Muscle layer of colon (tissue), 2 donors: ENCODE results near the gene LOXL1.

Source experiments
- H3K27ac ChIP-seq: one replicate; pipeline ENCODE4 v1.7.0; 2013; ENCODE audit warnings: low read depth, mild to moderate bottlenecking, low read length, moderate library complexity
- H3K27me3 ChIP-seq, 2 donors: one replicate each; pipeline ENCODE4 v1.7.0; 2013; ENCODE audit warnings: low read length in 2 of 2, mild to moderate bottlenecking in 2 of 2; ENCODE audit not compliant: insufficient read depth in 2 of 2, control insufficient read depth in 1 of 2
- H3K36me3 ChIP-seq: one replicate; pipeline ENCODE4 v1.7.0; 2013; ENCODE audit warnings: mild to moderate bottlenecking, low read length; ENCODE audit not compliant: insufficient read depth
- H3K4me1 ChIP-seq: one replicate; pipeline ENCODE4 v1.7.0; 2013; ENCODE audit warnings: mild to moderate bottlenecking, low read length; ENCODE audit not compliant: insufficient read depth
- H3K4me3 ChIP-seq, 2 donors: one replicate each; pipeline ENCODE4 v1.7.0; 2013; ENCODE audit warnings: low read length in 2 of 2, low read depth in 1 of 2, mild to moderate bottlenecking in 1 of 2, moderate library complexity in 1 of 2
- H3K9ac ChIP-seq: one replicate; pipeline ENCODE4 v1.7.0; 2013; ENCODE audit warnings: low read length
- H3K9me3 ChIP-seq: one replicate; pipeline ENCODE4 v1.7.0; 2013; ENCODE audit warnings: mild to moderate bottlenecking, low read length
- donor health status: abdominal sarcoma.
- donor health status: Adenocarcinoma of cecum.

Gene LOXL1

GRCh38 chr15:73981761-73982221 lies 55.5 kb downstream of the LOXL1 start:
- Histone ChIP-seq H3K4me1 (peaks cover 39% of the 10 kb centered on the region), H3K27me3 (no peaks in the 10 kb centered on the region), H3K36me3 (peaks cover 6% of the 10 kb centered on the region), H3K9me3 (no peaks in the 10 kb centered on the region), H3K4me3 (peak overlapping the region in 1 of 2 donors; percentile 22), H3K27ac (peak overlapping the region; percentile 95), H3K9ac (no peak overlapping the region)

DNA sequence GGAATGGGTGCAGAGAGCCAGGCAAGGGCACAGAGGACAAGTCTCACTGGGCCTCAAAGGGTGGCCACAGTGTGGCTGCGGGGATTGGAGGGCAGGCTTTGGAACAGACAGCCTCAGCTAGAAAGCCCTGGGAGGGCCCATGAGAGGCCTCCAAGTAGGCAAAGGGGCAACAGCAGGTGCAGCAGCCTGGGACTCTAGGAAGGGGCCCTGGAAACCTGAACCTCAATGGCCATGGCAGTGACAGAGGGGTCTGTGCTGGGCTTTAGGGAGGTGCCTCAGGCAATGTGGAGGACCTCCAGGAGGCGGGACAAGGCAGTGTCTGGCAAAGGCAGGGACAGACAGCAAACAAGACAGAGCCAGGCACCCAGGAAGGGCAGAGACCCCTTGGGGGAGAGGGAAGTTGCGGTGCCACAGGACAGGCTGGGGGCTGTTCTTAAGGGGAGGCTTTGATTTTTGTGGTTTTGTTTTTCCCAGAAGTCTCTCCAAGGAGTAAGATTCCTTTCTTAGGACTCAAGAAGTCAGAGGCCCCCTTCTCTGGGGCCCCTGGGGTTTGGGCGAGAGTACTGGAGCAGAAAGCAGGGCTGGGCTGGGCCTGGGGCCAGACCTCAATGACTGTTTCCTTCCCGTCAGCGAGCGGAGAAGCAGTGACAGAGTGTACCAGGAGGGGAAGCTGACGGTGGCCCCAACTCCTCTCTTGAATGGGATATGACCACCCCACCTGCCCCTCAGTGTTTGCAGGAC lies 56.1 kb downstream of the LOXL1 start:
- Histone ChIP-seq H3K9me3 (no peaks in the 10 kb centered on the region), H3K27ac (peak overlapping the region; percentile 95), H3K36me3 (peaks cover 6% of the 10 kb centered on the region), H3K4me1 (peaks cover 39% of the 10 kb centered on the region), H3K27me3 (no peaks in the 10 kb centered on the region), H3K9ac (no peak overlapping the region), H3K4me3 (peak overlapping the region in 1 of 2 donors; percentile 22)

GRCh38 chr15:73983211-73983727 lies 57.0 kb downstream of the LOXL1 start:
- no peak overlapping the region for H3K4me3 ChIP-seq
- H3K4me1 ChIP-seq: peaks cover 39% of the 10 kb centered on the region
- H3K9ac ChIP-seq: no peak overlapping the region
- H3K36me3 ChIP-seq: peaks cover 9% of the 10 kb centered on the region
- no peaks in the 10 kb centered on the region for H3K27me3 ChIP-seq
- no peaks in the 10 kb centered on the region for H3K9me3 ChIP-seq
- peak overlapping the region; percentile 95 for H3K27ac ChIP-seq

DNA sequence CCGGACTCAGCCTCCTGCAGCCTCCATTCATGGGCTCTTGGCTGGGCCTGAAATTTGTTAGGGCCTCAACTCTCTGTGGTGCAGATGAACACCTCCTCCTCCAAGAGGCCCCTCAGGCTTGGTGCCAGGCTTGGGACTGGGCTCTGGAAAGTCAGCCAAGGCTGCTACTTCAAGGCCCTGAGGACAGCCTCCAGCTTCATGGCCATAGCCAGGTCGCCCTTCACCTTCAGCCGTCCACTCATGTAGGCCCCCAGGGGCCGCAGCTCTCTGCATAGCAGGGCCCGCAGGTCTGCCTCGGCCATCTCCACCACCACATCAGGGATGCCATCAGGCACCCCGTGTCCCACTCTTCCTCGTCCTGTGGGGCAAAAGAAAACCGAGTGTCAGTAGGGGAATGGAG lies 57.5 kb downstream of the LOXL1 start:
- H3K27me3 ChIP-seq: no peaks in the 10 kb centered on the region
- H3K9me3 ChIP-seq: no peaks in the 10 kb centered on the region
- peaks cover 39% of the 10 kb centered on the region for H3K4me1 ChIP-seq
- H3K9ac ChIP-seq: no peak overlapping the region
- H3K36me3 ChIP-seq: peaks cover 14% of the 10 kb centered on the region
- peak overlapping the region; percentile 95 for H3K27ac ChIP-seq
- no peak overlapping the region for H3K4me3 ChIP-seq

DNA sequence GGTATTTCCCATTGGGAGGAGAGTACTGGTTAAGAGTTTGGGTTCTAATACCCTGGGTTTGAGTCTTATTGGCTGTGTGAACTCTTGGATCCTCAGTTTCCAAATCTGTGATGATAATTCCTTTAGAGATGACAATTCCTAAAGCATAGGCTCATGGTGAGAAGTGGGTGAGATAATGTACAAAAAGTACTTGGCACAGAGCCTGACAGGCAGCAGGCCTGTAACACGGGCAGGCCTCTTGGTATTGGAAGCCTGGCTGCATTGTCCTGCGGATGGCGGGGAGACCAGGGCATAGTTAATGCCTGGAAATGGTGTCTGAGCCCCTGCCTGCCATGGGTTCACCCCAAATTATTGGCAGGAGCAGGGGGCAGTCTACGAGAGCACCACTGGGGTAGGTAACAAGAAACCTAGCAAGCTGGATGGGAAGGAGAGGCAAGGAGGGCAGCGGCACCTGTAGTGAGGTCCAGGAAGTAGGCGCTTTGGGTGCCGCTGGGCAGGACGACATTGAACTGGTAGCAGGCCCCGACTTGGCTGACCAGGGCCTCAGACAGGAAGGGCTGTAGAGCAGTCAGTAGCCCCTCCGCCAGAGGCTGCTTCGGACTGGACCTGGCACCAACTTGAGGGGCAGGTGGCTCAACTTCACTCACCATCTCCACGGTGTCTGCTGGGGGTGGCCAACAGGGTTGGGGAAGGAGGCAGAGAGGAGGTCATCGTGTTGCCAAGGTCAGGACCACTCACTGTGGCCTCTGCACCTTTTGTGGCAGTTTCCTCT lies 58.1 kb downstream of the LOXL1 start:
- Histone ChIP-seq H3K4me1 (peaks cover 39% of the 10 kb centered on the region), H3K4me3 (no peak overlapping the region), H3K27ac (peak overlapping the region; percentile 95), H3K9me3 (no peaks in the 10 kb centered on the region), H3K36me3 (peaks cover 15% of the 10 kb centered on the region), H3K9ac (no peak overlapping the region), H3K27me3 (no peaks in the 10 kb centered on the region)

GRCh38 chr15:73985101-73985873 lies 59.0 kb downstream of the LOXL1 start:
- Histone ChIP-seq H3K4me1 (peaks cover 45% of the 10 kb centered on the region), H3K27ac (no peak overlapping the region)

GRCh38 chr15:73986055-73986775 lies 60.0 kb downstream of the LOXL1 start:
- Histone ChIP-seq H3K9me3 (no peaks in the 10 kb centered on the region), H3K27ac (no peak overlapping the region), H3K36me3 (peaks cover 15% of the 10 kb centered on the region), H3K4me3 (no peak overlapping the region), H3K27me3 (no peaks in the 10 kb centered on the region), H3K4me1 (peaks cover 54% of the 10 kb centered on the region), H3K9ac (no peak overlapping the region)

More at GRCh38 chr15:73985101-73985873, 59.0 kb downstream of the LOXL1 start:
- no peak overlapping the region for H3K4me3 ChIP-seq
- H3K9me3 ChIP-seq: no peaks in the 10 kb centered on the region
- H3K9ac ChIP-seq: no peak overlapping the region
- no peaks in the 10 kb centered on the region for H3K27me3 ChIP-seq
- H3K36me3 ChIP-seq: peaks cover 15% of the 10 kb centered on the region

DNA sequence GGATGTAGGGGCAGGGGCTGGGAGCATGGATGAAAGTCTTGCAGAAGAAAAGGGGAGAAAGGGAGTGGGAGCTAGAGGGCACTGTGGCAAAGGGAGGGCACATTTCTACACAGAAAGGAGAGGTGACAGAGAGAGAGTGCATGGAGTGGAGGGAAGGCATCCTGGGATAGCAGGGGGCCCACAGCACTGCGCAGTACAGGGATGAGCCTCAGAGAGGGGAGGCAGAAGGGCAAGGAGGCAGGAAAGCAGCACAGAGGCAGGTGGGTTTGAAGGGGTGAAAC lies 60.5 kb downstream of the LOXL1 start:
- Histone ChIP-seq H3K9ac (no peak overlapping the region), H3K9me3 (no peaks in the 10 kb centered on the region), H3K4me3 (no peak overlapping the region), H3K4me1 (peaks cover 55% of the 10 kb centered on the region), H3K36me3 (peaks cover 15% of the 10 kb centered on the region), H3K27ac (no peak overlapping the region), H3K27me3 (no peaks in the 10 kb centered on the region)

DNA sequence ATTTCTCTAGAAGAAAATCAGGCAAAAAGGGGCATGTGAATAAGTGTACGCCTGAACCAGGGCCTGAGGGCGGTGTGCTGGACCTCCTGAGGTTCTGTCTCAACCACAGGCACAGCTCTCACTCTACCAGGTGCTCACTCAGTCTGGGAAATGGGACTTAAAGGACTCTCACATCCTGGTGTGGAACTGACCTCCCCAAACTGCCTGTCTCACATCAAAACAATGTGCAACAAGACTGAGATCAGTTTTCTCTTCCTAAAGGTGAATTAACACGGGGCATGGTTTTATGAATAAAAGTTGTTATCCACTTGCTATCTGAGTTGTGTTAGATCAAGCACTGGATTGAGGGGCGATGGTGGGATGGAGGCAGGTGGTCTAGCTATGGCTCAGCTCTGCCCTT lies 61.0 kb downstream of the LOXL1 start:
- H3K9me3 ChIP-seq: no peaks in the 10 kb centered on the region
- peaks cover 50% of the 10 kb centered on the region for H3K4me1 ChIP-seq
- H3K27ac ChIP-seq: peak overlapping the region; percentile 15
- no peak overlapping the region for H3K9ac ChIP-seq
- no peaks in the 10 kb centered on the region for H3K27me3 ChIP-seq
- H3K4me3 ChIP-seq: no peak overlapping the region
- H3K36me3 ChIP-seq: peaks cover 15% of the 10 kb centered on the region

DNA sequence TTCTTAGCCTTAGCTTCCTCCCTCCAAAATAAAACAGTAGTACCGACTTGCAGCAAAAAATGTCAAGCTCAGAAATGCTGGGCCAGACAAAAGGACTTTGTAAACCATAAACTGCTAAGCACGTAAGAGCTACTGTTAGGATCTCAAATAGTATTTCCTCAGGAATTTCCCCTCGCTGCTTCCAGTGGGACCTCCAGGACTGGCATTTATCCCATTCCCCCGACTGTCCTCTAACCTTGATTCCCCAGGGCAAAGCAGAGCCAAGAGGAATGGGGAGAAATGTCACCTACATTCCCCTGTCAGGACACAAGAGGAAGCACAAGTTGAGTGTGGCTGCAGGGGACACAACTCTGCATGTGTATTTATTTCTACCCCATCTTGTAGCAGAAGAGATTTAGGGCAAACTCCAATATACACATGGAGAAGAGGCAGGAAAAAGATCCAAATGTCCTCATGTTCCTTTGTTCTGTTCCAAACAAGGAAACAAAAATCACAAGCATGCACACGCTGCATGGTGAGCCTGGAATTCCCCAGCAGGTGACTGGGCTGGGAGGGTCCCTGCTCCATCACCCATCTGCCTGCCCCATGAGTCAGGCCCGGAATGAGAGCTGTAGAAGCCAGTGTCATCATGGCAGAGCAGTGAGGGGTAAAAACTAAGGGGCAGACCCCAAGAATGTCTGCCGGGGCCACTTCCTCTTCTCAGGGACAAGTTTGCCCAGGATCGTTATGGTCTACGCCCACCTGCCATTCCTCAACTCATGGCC lies 61.6 kb downstream of the LOXL1 start:
- H3K36me3 ChIP-seq: peaks cover 15% of the 10 kb centered on the region
- H3K4me1 ChIP-seq: peaks cover 49% of the 10 kb centered on the region
- H3K9ac ChIP-seq: no peak overlapping the region
- no peak overlapping the region for H3K27ac ChIP-seq
- H3K9me3 ChIP-seq: no peaks in the 10 kb centered on the region
- H3K4me3 ChIP-seq: no peak overlapping the region
- H3K27me3 ChIP-seq: no peaks in the 10 kb centered on the region
